B cell (primary cell): ENCODE measurements around the gene SH3RF3. TPM values are rescaled to one million over a fixed set of nuclear protein-coding genes. Genes with fewer than 3 reads are reported as not detected.

Source experiments
- ATAC-seq: fragments of 200-7000 bp; cut with Tn5 transposase; one replicate; pipeline ENCODE4 v1.10.0; 2021; ENCODE audit warnings: low read depth, mild to moderate bottlenecking, moderate number of reproducible peaks, moderate library complexity
- CTCF ChIA-PET: fragments of 350-600 bp; sonication (Branson Sonifier 250); formaldehyde crosslinking; loops from one replicate; lab custom pipeline; 2021; ENCODE audit warnings: antibody characterized with exemption, inconsistent platforms; lab: Charles Lee
- POLR2A ChIA-PET: fragments of 350-600 bp; sonication (Branson Sonifier 250); formaldehyde crosslinking; loops from one replicate; lab custom pipeline; 2021; ENCODE audit warnings: antibody characterized with exemption; lab: Charles Lee
- DNase-seq: peaks from one replicate; pipeline ENCODE4 v3.0.0; 2013
- H2AFZ ChIP-seq: 2 replicates; pipeline ENCODE4 v1.6.1; 2012; ENCODE audit warnings: mild to moderate bottlenecking, low read depth, low read length; ENCODE audit not compliant: insufficient read depth, poor library complexity, severe bottlenecking
- H3K27ac ChIP-seq, 2 donors: 1 replicate in 1 of 2; 2 replicates in 1 of 2; pipeline ENCODE4 v1.5.1; 2012 to 2013; ENCODE audit warnings: low read length in 2 of 2, mild to moderate bottlenecking in 2 of 2, moderate library complexity in 1 of 2
- H3K27me3 ChIP-seq, 4 experiments: fragments of 200-600 bp in 1 of 4; sonication (generic) in 1 of 4; replicated peaks in 1 of 4; 1 replicate in 2 of 4; 2 replicates in 2 of 4; pipeline versions ENCODE4 v1.6.1 to v1.7.0; 2013 to 2016; ENCODE audit warnings: low read length in 3 of 4, mild to moderate bottlenecking in 2 of 4, mixed read lengths in 1 of 4, moderate library complexity in 1 of 4; ENCODE audit not compliant: insufficient read depth in 4 of 4, control insufficient read depth in 3 of 4; ENCODE audit errors: control extremely low read depth in 1 of 4
- H3K36me3 ChIP-seq, 2 experiments: replicated peaks in 1 of 2; 1 replicate in 1 of 2; 2 replicates in 1 of 2; pipeline versions ENCODE4 v1.6.1 to v1.7.1; 2013; ENCODE audit warnings: low read length in 1 of 2; ENCODE audit not compliant: insufficient read depth in 2 of 2, control insufficient read depth in 1 of 2; ENCODE audit errors: control extremely low read depth in 1 of 2, extremely low read depth in 1 of 2
- H3K4me1 ChIP-seq, 2 donors: fragments of 200-600 bp in 1 of 2; sonication (generic) in 1 of 2; 1 replicate in 1 of 2; 2 replicates in 1 of 2; pipeline versions ENCODE4 v1.5.1 to v1.6.1; 2013 to 2017; ENCODE audit warnings: low read length in 2 of 2; ENCODE audit not compliant: control insufficient read depth in 2 of 2, insufficient read depth in 2 of 2
- H3K4me2 ChIP-seq: replicated peaks from 2 replicates; pipeline ENCODE3; 2012; ENCODE audit warnings: mild to moderate bottlenecking, low read depth, low read length; ENCODE audit not compliant: poor library complexity, severe bottlenecking
- H3K4me3 ChIP-seq, 5 experiments: fragments of 200-600 bp in 1 of 5; sonication (generic) in 1 of 5; 1 replicate in 3 of 5; 2 replicates in 2 of 5; pipeline versions ENCODE4 v1.5.1 to v1.7.0; 2011 to 2016; ENCODE audit warnings: low read length in 4 of 5, mild to moderate bottlenecking in 4 of 5, low read depth in 2 of 5, control low read depth in 1 of 5, moderate library complexity in 1 of 5; ENCODE audit not compliant: insufficient read depth in 1 of 5; ENCODE audit errors: control extremely low read depth in 1 of 5, extremely low read depth in 1 of 5
- H3K79me2 ChIP-seq: fragments of 200-600 bp; sonication (generic); one replicate; pipeline ENCODE4 v1.6.0; 2016; ENCODE audit warnings: low read length; ENCODE audit not compliant: control insufficient read depth, insufficient read depth
- H3K9ac ChIP-seq: fragments of 200-600 bp; sonication (generic); 2 replicates; pipeline ENCODE4 v1.6.1; 2017; ENCODE audit warnings: mild to moderate bottlenecking, low read length, moderate library complexity
- H3K9me3 ChIP-seq, 3 donors: one replicate each; pipeline versions ENCODE4 v1.6.1 to v1.7.1; 2013; ENCODE audit warnings: low read length in 2 of 3; ENCODE audit not compliant: control insufficient read depth in 2 of 3, insufficient read depth in 1 of 3; ENCODE audit errors: control extremely low read depth in 1 of 3
- H4K20me1 ChIP-seq: 2 replicates; pipeline ENCODE4 v1.6.0; 2012; ENCODE audit warnings: mild to moderate bottlenecking, low read length; ENCODE audit not compliant: insufficient read depth, control insufficient read depth, poor library complexity, severe bottlenecking
- H3K27ac Mint-ChIP-seq: one replicate; pipeline ENCODE4 v1.8.0; 2021; ENCODE audit warnings: mixed read lengths
- H3K27me3 Mint-ChIP-seq: one replicate; pipeline ENCODE4 v1.8.0; 2021; ENCODE audit warnings: mixed read lengths
- H3K4me1 Mint-ChIP-seq: one replicate; pipeline ENCODE4 v1.8.0; 2021; ENCODE audit warnings: mixed read lengths
- H3K4me3 Mint-ChIP-seq: one replicate; pipeline ENCODE4 v1.8.0; 2021; ENCODE audit warnings: mixed read lengths
- H3K9me3 Mint-ChIP-seq: one replicate; pipeline ENCODE4 v1.8.0; 2022; ENCODE audit warnings: mixed read lengths; ENCODE audit not compliant: insufficient read depth
- EZH2 ChIP-seq: IDR thresholded peaks from 2 replicates; pipeline ENCODE4 v1.6.1; 2012; ENCODE audit warnings: borderline replicate concordance, low read depth, mild to moderate bottlenecking, moderate library complexity, low read length; ENCODE audit not compliant: insufficient read depth, poor library complexity, severe bottlenecking
- WGBS: methylation state at CpG from one replicate; pipeline ENCODE4 v1.1.5; 2013; ENCODE audit warnings: missing lambda C conversion rate; ENCODE audit not compliant: insufficient coverage; 5-methylcytosine and 5-hydroxymethylcytosine counted together
- intact Hi-C: fragments of 100-400 bp; cut with micrococcal nuclease; formaldehyde crosslinking; loops from one replicate; pipeline ENCODE4 v1.10.0; 2022
- polyA plus RNA-seq: library from polyadenylated mRNA; depleted of rRNA; stranded (reverse); fragments of >200 nt; gene quantifications from 2 replicates; pipeline ENCODE4 v1.2.3, GENCODE V29; 2012
- total RNA-seq, 2 donors: library from RNA; stranded (reverse); fragments of 120-200 nt in 1 of 2; gene quantifications; 1 replicate in 1 of 2; 2 replicates in 1 of 2; pipeline versions ENCODE4 v1.2.3 to v1.2.4, GENCODE V29; 2013 to 2022
- TF ChIP-seq, protein P1 (sequence below): fragments of 200-600 bp; IDR thresholded peaks from one replicate; pipeline ENCODE4 v1.8.0; 2022; ENCODE audit warnings: antibody characterized with exemption, mild to moderate bottlenecking

Gene SH3RF3
- total and polyA plus RNA-seq, 2 donors (not counting 1 experiment from before 2014, with no cell fraction given) = 0.07 to 1.2 TPM

DNA sequence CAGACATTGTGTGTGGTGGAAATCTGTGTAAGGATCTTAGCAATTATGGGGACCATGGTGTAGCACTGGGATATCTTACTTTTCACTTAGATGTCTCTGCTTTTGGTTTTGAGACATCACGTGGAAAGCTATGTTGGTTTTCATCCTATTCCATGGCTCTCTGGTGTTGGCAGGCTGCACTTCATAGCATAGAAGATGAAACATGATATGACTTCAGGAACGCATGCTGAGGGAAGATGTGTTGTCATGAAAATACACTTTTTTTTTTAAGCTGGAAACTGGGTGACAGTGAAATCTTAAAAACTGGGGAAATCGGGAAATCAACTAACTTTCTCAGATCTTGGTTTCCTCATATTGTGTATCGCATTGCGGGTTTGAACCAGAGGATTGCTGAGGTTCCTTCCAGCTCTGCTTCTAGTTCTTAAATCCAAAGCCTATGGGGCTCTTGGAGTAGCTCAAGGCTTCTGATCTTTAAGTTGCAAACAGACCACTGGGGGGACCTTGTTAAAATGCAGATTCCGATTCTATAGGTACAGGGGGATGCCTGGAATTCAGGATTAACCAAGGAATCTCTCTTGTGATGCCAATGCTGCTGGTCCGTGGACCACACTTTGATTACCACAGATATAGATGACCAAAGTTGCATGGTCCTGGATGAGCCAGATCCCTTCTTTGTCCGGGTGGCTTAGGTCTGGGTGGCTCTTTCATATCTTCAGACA lies 160.7 kb downstream of the SH3RF3 start:
- CTCF ChIA-PET = no interaction called here
- POLR2A ChIA-PET = no interaction called here

More for the DNA sequence above, 160.7 kb downstream of the SH3RF3 start:
- Histone ChIP-seq H3K9me3 (peaks cover 0 to 6% (median 0%) of the 10 kb centered on the region in 3 donors), H3K79me2 (no peaks in the 10 kb centered on the region), H3K4me1 (no peaks in the 10 kb centered on the region), H3K27ac (no peak overlapping the region), H2AFZ (no peak overlapping the region), H3K36me3 (no peaks in the 10 kb centered on the region), H3K9ac (no peak overlapping the region), H3K27me3 (no peaks in the 10 kb centered on the region), H3K4me2 (no peak overlapping the region), H3K4me3 (no peak overlapping the region), H4K20me1 (no peaks in the 10 kb centered on the region)
- H3K27ac Mint-ChIP-seq = no peak overlapping the region
- no peaks in the 10 kb centered on the region for H3K9me3 Mint-ChIP-seq
- WGBS = 93% methylated on average over 7 of the region's 8 CpGs
- no peak overlapping the region for H3K4me3 Mint-ChIP-seq
- ATAC-seq (no peak), DNase-seq (no peak)
- TF ChIP-seq EZH2 = no peak
- TF ChIP-seq, protein P1, sequence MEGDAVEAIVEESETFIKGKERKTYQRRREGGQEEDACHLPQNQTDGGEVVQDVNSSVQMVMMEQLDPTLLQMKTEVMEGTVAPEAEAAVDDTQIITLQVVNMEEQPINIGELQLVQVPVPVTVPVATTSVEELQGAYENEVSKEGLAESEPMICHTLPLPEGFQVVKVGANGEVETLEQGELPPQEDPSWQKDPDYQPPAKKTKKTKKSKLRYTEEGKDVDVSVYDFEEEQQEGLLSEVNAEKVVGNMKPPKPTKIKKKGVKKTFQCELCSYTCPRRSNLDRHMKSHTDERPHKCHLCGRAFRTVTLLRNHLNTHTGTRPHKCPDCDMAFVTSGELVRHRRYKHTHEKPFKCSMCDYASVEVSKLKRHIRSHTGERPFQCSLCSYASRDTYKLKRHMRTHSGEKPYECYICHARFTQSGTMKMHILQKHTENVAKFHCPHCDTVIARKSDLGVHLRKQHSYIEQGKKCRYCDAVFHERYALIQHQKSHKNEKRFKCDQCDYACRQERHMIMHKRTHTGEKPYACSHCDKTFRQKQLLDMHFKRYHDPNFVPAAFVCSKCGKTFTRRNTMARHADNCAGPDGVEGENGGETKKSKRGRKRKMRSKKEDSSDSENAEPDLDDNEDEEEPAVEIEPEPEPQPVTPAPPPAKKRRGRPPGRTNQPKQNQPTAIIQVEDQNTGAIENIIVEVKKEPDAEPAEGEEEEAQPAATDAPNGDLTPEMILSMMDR = no peak
- no peaks in the 10 kb centered on the region for H3K27me3 Mint-ChIP-seq
- intact Hi-C loops = no loop called here
- no peaks in the 10 kb centered on the region for H3K4me1 Mint-ChIP-seq
